ENCODE results near the gene ACSL1. TPM values are rescaled to one million over a fixed set of nuclear protein-coding genes. Genes with fewer than 3 reads are reported as not detected.

The ACSL1 gene
- polyA plus RNA-seq, 1 donor (not counting 4 experiments of a cell fraction or from before 2014, with no cell fraction given) = 60.6 TPM

GRCh38 chr4:184778325-184778724 lies 47.4 kb downstream of the ACSL1 start:
- DNase-seq (ENCODE audit: low read depth, low spot score) (no peak), FAIRE-seq (no peak)
- Histone ChIP-seq H3K9me1 (ENCODE audit: control insufficient read depth, extremely low read depth, insufficient read depth, low read length) (no peaks in the 10 kb centered on the region), H2AFZ (ENCODE audit: control insufficient read depth, low read length) (no peak overlapping the region), H3K36me3 (ENCODE audit: control insufficient read depth in 2 of 2, extremely low read depth in 1 of 2, insufficient read depth in 2 of 2, low read length in 2 of 2) (peaks cover 9 to 15% of the 10 kb centered on the region in 2 experiments), H3K27me3 (ENCODE audit: control insufficient read depth, extremely low read depth, insufficient read depth, low read length) (no peaks in the 10 kb centered on the region), H3K9ac (ENCODE audit: control insufficient read depth, extremely low read depth, insufficient read depth, low read length) (no peak overlapping the region), H3K4me2 (ENCODE audit: control insufficient read depth, extremely low read depth, insufficient read depth, low read depth, low read length) (no peak overlapping the region), H4K20me1 (ENCODE audit: control insufficient read depth, extremely low read depth, insufficient read depth, low read length) (no peaks in the 10 kb centered on the region), H3K4me3 (ENCODE audit: control insufficient read depth in 2 of 3, extremely low read depth in 1 of 3, insufficient read depth in 2 of 3, low read depth in 1 of 3, low read length in 3 of 3) (no peak overlapping the region), H3K79me2 (ENCODE audit: control insufficient read depth, insufficient read depth, low read length) (no peaks in the 10 kb centered on the region), H3K9me3 (ENCODE audit: control insufficient read depth, low read depth, low read length) (no peaks in the 10 kb centered on the region), H3K27ac (ENCODE audit: control insufficient read depth, insufficient read depth, low read length) (no peak overlapping the region), H3K4me1 (ENCODE audit: control insufficient read depth, extremely low read depth, insufficient read depth, low read length) (no peaks in the 10 kb centered on the region)
- TF ChIP-seq CTCF (optimal IDR thresholded peaks at IDR 0.05 in 1 of 3, IDR thresholded peaks at IDR 0.05 in 1 of 3, conservative IDR thresholded peaks at IDR 0.05 in 1 of 3; ENCODE audit: extremely low read depth in 1 of 3, insufficient read depth in 2 of 3, low read length in 3 of 3) = no peak
- TF ChIP-seq EZH2 (IDR thresholded peaks at IDR 0.05; ENCODE audit: low read length) = no peak
- dilution Hi-C loops (cut with MboI; ENCODE audit: extremely low pct_ligation_motif_present, low sequenced_read_pairs) = no loop called here

- H3K4me1 ChIP-seq (ENCODE audit: control insufficient read depth, extremely low read depth, insufficient read depth, low read length) = no peaks in the 10 kb centered on the region
- DNase-seq (ENCODE audit: low read depth, low spot score) (no peak), FAIRE-seq (no peak)
- no peak overlapping the region for H3K4me3 ChIP-seq (ENCODE audit: control insufficient read depth in 2 of 3, extremely low read depth in 1 of 3, insufficient read depth in 2 of 3, low read depth in 1 of 3, low read length in 3 of 3)
- no peak overlapping the region for H2AFZ ChIP-seq (ENCODE audit: control insufficient read depth, low read length)
- peaks cover 12 to 15% of the 10 kb centered on the region in 2 experiments for H3K36me3 ChIP-seq (ENCODE audit: control insufficient read depth in 2 of 2, extremely low read depth in 1 of 2, insufficient read depth in 2 of 2, low read length in 2 of 2)
- no peaks in the 10 kb centered on the region for H3K9me3 ChIP-seq (ENCODE audit: control insufficient read depth, low read depth, low read length)
- H3K27me3 ChIP-seq (ENCODE audit: control insufficient read depth, extremely low read depth, insufficient read depth, low read length) = no peaks in the 10 kb centered on the region
- TF ChIP-seq EZH2 (IDR thresholded peaks at IDR 0.05; ENCODE audit: low read length) = no peak
- no peak for TF ChIP-seq CTCF (optimal IDR thresholded peaks at IDR 0.05 in 1 of 3, IDR thresholded peaks at IDR 0.05 in 1 of 3, conservative IDR thresholded peaks at IDR 0.05 in 1 of 3; ENCODE audit: extremely low read depth in 1 of 3, insufficient read depth in 2 of 3, low read length in 3 of 3)
- H3K27ac ChIP-seq (ENCODE audit: control insufficient read depth, insufficient read depth, low read length) = no peak overlapping the region
- no peaks in the 10 kb centered on the region for H3K79me2 ChIP-seq (ENCODE audit: control insufficient read depth, insufficient read depth, low read length)
- dilution Hi-C loops (cut with MboI; ENCODE audit: extremely low pct_ligation_motif_present, low sequenced_read_pairs) = no loop called here
- no peak overlapping the region for H3K4me2 ChIP-seq (ENCODE audit: control insufficient read depth, extremely low read depth, insufficient read depth, low read depth, low read length)
- no peak overlapping the region for H3K9ac ChIP-seq (ENCODE audit: control insufficient read depth, extremely low read depth, insufficient read depth, low read length)
- H3K9me1 ChIP-seq (ENCODE audit: control insufficient read depth, extremely low read depth, insufficient read depth, low read length) = no peaks in the 10 kb centered on the region
- H4K20me1 ChIP-seq (ENCODE audit: control insufficient read depth, extremely low read depth, insufficient read depth, low read length) = no peaks in the 10 kb centered on the region
These were observed 48.9 kb downstream of the ACSL1 start for GRCh38 chr4:184776821-184777220.

Measured in keratinocyte (primary cell).